Ishikawa (cell line): Measurements from ENCODE around the gene NR3C1.

Experiments
- CEBPB ChIP-seq: IDR thresholded peaks from 2 replicates; pipeline ENCODE4 v1.6.1; 2012
- CREB1 ChIP-seq: IDR thresholded peaks from 2 replicates; pipeline ENCODE4 v1.6.1; 2012; ENCODE audit warnings: low read depth
- EGR1 ChIP-seq: IDR thresholded peaks from 2 replicates; pipeline ENCODE4 v1.6.1; 2012
- EP300 ChIP-seq: IDR thresholded peaks from 2 replicates; pipeline ENCODE4 v1.6.1; 2012; ENCODE audit warnings: borderline replicate concordance
- FOXM1 ChIP-seq: IDR thresholded peaks from 2 replicates; pipeline ENCODE4 v1.6.1; 2012; ENCODE audit warnings: low read depth, borderline replicate concordance
- MAX ChIP-seq: IDR thresholded peaks from 2 replicates; pipeline ENCODE4 v1.6.1; 2012
- NFIC ChIP-seq: IDR thresholded peaks from 2 replicates; pipeline ENCODE4 v1.6.1; 2012
- RAD21 ChIP-seq: IDR thresholded peaks from 2 replicates; pipeline ENCODE4 v1.6.1; 2012; ENCODE audit warnings: low read depth
- REST ChIP-seq: IDR thresholded peaks from 2 replicates; pipeline ENCODE4 v1.6.1; 2012; ENCODE audit warnings: low read depth, mild to moderate bottlenecking
- TAF1 ChIP-seq: IDR thresholded peaks from 2 replicates; pipeline ENCODE4 v1.6.1; 2012; ENCODE audit warnings: low read depth, mild to moderate bottlenecking
- TCF12 ChIP-seq: IDR thresholded peaks from 2 replicates; pipeline ENCODE4 v1.6.1; 2012; ENCODE audit warnings: low read depth
- TEAD4 ChIP-seq: IDR thresholded peaks from 2 replicates; pipeline ENCODE4 v1.6.1; 2012
- USF1 ChIP-seq: IDR thresholded peaks from 2 replicates; pipeline ENCODE4 v1.6.1; 2012
- YY1 ChIP-seq: IDR thresholded peaks from 2 replicates; pipeline ENCODE4 v1.6.1; 2012; ENCODE audit warnings: low read depth
- ZBTB7A ChIP-seq: IDR thresholded peaks from 2 replicates; pipeline ENCODE4 v1.6.1; 2012; ENCODE audit warnings: low read depth

Gene NR3C1

GRCh38 chr5:143309661-143310431 lies 93.6 kb downstream of the NR3C1 start:
- TF ChIP-seq CREB1, result no peak
- TF ChIP-seq EGR1, result no peak
- TF ChIP-seq TCF12, result no peak
- no peak for TF ChIP-seq ZBTB7A
- TF ChIP-seq USF1, result no peak
- no peak for TF ChIP-seq REST
- no peak for TF ChIP-seq NFIC
- TF ChIP-seq TAF1, result no peak
- TF ChIP-seq MAX, result no peak
- no peak for TF ChIP-seq TEAD4
- TF ChIP-seq CEBPB, result no peak
- TF ChIP-seq YY1, result no peak
- TF ChIP-seq EP300, result no peak
- TF ChIP-seq RAD21, result no peak
- TF ChIP-seq FOXM1, result no peak

- no peak for TF ChIP-seq FOXM1
- TF ChIP-seq TCF12, result no peak
- TF ChIP-seq TEAD4, result no peak
Measured at GRCh38 chr5:143308731-143309130, 94.8 kb downstream of the NR3C1 start.

- TF ChIP-seq EGR1 (no peak), CREB1 (no peak), TAF1 (no peak), USF1 (no peak), TCF12 (no peak), CEBPB (no peak), ZBTB7A (no peak), YY1 (no peak), TEAD4 (no peak), RAD21 (no peak), EP300 (no peak), REST (no peak), NFIC (no peak), FOXM1 (no peak), MAX (no peak)
Measured at GRCh38 chr5:143306040-143306439, 97.4 kb downstream of the NR3C1 start.

GRCh38 chr5:143304836-143305475 lies 98.5 kb downstream of the NR3C1 start:
- TF ChIP-seq TAF1 (no peak), TEAD4 (no peak), MAX (no peak), EGR1 (no peak), TCF12 (no peak), FOXM1 (no peak), YY1 (no peak), USF1 (no peak), ZBTB7A (no peak)
